Vagina (tissue), 2 donors: ENCODE results near the gene RPS6KA1. TPM values are rescaled to one million over a fixed set of nuclear protein-coding genes. Genes with fewer than 3 reads are reported as not detected.

Experiments used
- DNase-seq, 2 donors: peaks; one replicate each; pipeline ENCODE4 v3.0.0-alpha.2; 2017; ENCODE audit errors: extremely low spot score in 2 of 2
- H3K27ac ChIP-seq: fragments of 200-600 bp; sonication (generic); one replicate; pipeline ENCODE4 v1.5.1; 2019
- H3K27me3 ChIP-seq: fragments of 200-600 bp; sonication (generic); one replicate; pipeline ENCODE4 v1.5.1; 2019
- H3K36me3 ChIP-seq, 2 donors: fragments of 200-600 bp; sonication (generic); one replicate each; pipeline ENCODE4 v1.5.1; 2017 to 2019
- H3K4me1 ChIP-seq: fragments of 200-600 bp; sonication (generic); one replicate; pipeline ENCODE4 v1.5.1; 2019
- H3K4me3 ChIP-seq, 2 donors: fragments of 200-600 bp; sonication (generic); 1 replicate in 1 of 2; 2 replicates in 1 of 2; pipeline ENCODE4 v1.5.1; 2016 to 2019
- H3K9me3 ChIP-seq: fragments of 200-600 bp; sonication (generic); one replicate; pipeline ENCODE4 v1.5.1; 2019
- POLR2A ChIP-seq, 2 donors: fragments of 450-650 bp; IDR thresholded peaks; one replicate each; pipeline ENCODE4 v1.6.1; 2017; ENCODE audit warnings: antibody characterized with exemption in 2 of 2, mild to moderate bottlenecking in 2 of 2, moderate library complexity in 2 of 2
- POLR2AphosphoS5 ChIP-seq, 2 donors: sonication (generic); formaldehyde crosslinking; IDR thresholded peaks; one replicate each; pipeline ENCODE4 v1.9.0; 2017; ENCODE audit warnings: antibody characterized with exemption in 2 of 2, mild to moderate bottlenecking in 2 of 2, low read depth in 1 of 2; ENCODE audit not compliant: insufficient read depth in 1 of 2
- intact Hi-C: fragments of 100-400 bp; cut with DNase I; formaldehyde crosslinking; loops from one replicate; pipeline ENCODE4 v1.15.1; 2023
- total RNA-seq: library from RNA; depleted of rRNA; stranded (reverse); fragments of >200 nt; gene quantifications from one replicate; pipeline ENCODE4 v1.2.3, GENCODE V29; 2016
- TF ChIP-seq, protein P1 (sequence below), 3 experiments: fragments of 450-650 bp in 2 of 3; fragments of 200-600 bp in 1 of 3; sonication (generic) in 1 of 3; IDR thresholded peaks; one replicate each; pipeline ENCODE4 v1.5.1; 2017 to 2019; ENCODE audit warnings: antibody characterized with exemption in 3 of 3, mild to moderate bottlenecking in 2 of 3, moderate library complexity in 2 of 3

The RPS6KA1 gene
- total RNA-seq, 1 donor from 2014 or later: 22.8 TPM

GRCh38 chr1:26544126-26544525 lies 14.6 kb downstream of the RPS6KA1 start:
- no peaks in the 10 kb centered on the region for H3K27me3 ChIP-seq
- no peaks in the 10 kb centered on the region for H3K9me3 ChIP-seq
- no peak overlapping the region for H3K27ac ChIP-seq

GRCh38 chr1:26545969-26546323 lies 16.4 kb downstream of the RPS6KA1 start:
- Histone ChIP-seq H3K27me3 (no peaks in the 10 kb centered on the region), H3K9me3 (no peaks in the 10 kb centered on the region), H3K4me3 (peak overlapping the region in 1 of 2 donors; percentile 28), H3K27ac (no peak overlapping the region), H3K36me3 (no peaks in the 10 kb centered on the region), H3K4me1 (peaks cover 13% of the 10 kb centered on the region)
- intact Hi-C loops: no loop called here
- no peak for DNase-seq
- TF ChIP-seq POLR2AphosphoS5 (IDR thresholded peaks at IDR 0.05; ENCODE audit: insufficient read depth in 1 of 2, low read depth in 1 of 2) (no peak), POLR2A (IDR thresholded peaks at IDR 0.05) (no peak)
- TF ChIP-seq, protein P1, sequence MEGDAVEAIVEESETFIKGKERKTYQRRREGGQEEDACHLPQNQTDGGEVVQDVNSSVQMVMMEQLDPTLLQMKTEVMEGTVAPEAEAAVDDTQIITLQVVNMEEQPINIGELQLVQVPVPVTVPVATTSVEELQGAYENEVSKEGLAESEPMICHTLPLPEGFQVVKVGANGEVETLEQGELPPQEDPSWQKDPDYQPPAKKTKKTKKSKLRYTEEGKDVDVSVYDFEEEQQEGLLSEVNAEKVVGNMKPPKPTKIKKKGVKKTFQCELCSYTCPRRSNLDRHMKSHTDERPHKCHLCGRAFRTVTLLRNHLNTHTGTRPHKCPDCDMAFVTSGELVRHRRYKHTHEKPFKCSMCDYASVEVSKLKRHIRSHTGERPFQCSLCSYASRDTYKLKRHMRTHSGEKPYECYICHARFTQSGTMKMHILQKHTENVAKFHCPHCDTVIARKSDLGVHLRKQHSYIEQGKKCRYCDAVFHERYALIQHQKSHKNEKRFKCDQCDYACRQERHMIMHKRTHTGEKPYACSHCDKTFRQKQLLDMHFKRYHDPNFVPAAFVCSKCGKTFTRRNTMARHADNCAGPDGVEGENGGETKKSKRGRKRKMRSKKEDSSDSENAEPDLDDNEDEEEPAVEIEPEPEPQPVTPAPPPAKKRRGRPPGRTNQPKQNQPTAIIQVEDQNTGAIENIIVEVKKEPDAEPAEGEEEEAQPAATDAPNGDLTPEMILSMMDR (IDR thresholded peaks at IDR 0.05): no peak

More at GRCh38 chr1:26544126-26544525, 14.6 kb downstream of the RPS6KA1 start:
- intact Hi-C loops: no loop called here
- TF ChIP-seq POLR2A (IDR thresholded peaks at IDR 0.05): no peak
- TF ChIP-seq, protein P1 (IDR thresholded peaks at IDR 0.05): no peak
- TF ChIP-seq POLR2AphosphoS5 (IDR thresholded peaks at IDR 0.05; ENCODE audit: insufficient read depth in 1 of 2, low read depth in 1 of 2): no peak
- no peaks in the 10 kb centered on the region for H3K36me3 ChIP-seq
- DNase-seq: no peak
- no peak overlapping the region for H3K4me3 ChIP-seq
- peaks cover 13% of the 10 kb centered on the region for H3K4me1 ChIP-seq

DNA sequence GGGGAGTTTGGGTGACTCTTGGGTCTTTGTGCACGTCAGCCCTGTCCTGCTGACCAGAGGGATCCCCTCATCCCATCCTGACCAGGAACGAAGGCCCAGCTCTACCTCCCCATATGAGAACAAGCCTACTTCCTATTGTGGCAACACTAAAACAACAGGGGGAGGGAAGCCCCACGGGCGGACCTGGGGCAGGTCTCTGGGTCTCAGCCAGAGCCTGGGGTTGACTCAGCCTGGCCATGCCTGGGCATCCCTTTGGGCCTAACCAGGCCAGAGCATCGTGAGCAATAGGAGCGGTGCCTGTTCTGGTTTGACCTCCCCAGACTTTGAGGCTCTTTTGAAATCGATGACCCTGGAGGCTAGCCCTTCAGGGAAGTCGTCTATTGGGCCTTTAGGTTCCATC lies 16.8 kb downstream of the RPS6KA1 start:
- no peak for DNase-seq
- Histone ChIP-seq H3K27me3 (no peaks in the 10 kb centered on the region), H3K4me3 (peak overlapping the region in 1 of 2 donors; percentile 28), H3K4me1 (peaks cover 12% of the 10 kb centered on the region), H3K9me3 (no peaks in the 10 kb centered on the region), H3K36me3 (no peaks in the 10 kb centered on the region), H3K27ac (no peak overlapping the region)
- TF ChIP-seq POLR2AphosphoS5 (IDR thresholded peaks at IDR 0.05; ENCODE audit: insufficient read depth in 1 of 2, low read depth in 1 of 2): no peak
- TF ChIP-seq POLR2A (IDR thresholded peaks at IDR 0.05): no peak
- TF ChIP-seq, protein P1 (IDR thresholded peaks at IDR 0.05): no peak
- intact Hi-C loops: no loop called here

DNA sequence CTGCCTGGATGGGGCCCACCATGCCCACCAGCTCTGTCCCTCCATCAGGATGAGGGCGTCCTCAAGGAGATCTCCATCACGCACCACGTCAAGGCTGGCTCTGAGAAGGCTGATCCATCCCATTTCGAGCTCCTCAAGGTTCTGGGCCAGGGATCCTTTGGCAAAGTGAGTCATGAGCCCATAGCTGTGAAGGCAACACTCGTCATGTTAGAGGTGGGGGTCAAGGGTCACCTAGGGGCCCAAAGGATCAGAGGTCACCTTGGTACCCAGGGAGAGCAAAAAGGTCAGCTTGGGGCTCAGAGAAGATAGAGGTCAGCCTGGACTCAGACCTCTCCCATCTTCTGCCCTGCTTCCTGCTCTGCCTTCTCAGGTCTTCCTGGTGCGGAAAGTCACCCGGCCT lies 17.3 kb downstream of the RPS6KA1 start:
- intact Hi-C loops: no loop called here
- Histone ChIP-seq H3K4me3 (no peak overlapping the region), H3K9me3 (no peaks in the 10 kb centered on the region), H3K27me3 (no peaks in the 10 kb centered on the region), H3K27ac (no peak overlapping the region), H3K4me1 (peaks cover 8% of the 10 kb centered on the region), H3K36me3 (no peaks in the 10 kb centered on the region)
- no peak for DNase-seq
- no peak for TF ChIP-seq POLR2A (IDR thresholded peaks at IDR 0.05)
- TF ChIP-seq, protein P1 (IDR thresholded peaks at IDR 0.05): no peak
- no peak for TF ChIP-seq POLR2AphosphoS5 (IDR thresholded peaks at IDR 0.05; ENCODE audit: insufficient read depth in 1 of 2, low read depth in 1 of 2)

GRCh38 chr1:26548841-26549240 lies 19.3 kb downstream of the RPS6KA1 start:
- Histone ChIP-seq H3K27me3 (no peaks in the 10 kb centered on the region), H3K4me3 (no peak overlapping the region), H3K27ac (no peak overlapping the region), H3K9me3 (no peaks in the 10 kb centered on the region), H3K4me1 (no peaks in the 10 kb centered on the region), H3K36me3 (no peaks in the 10 kb centered on the region)
- intact Hi-C loops: no loop called here
- TF ChIP-seq POLR2A (IDR thresholded peaks at IDR 0.05) (no peak), POLR2AphosphoS5 (IDR thresholded peaks at IDR 0.05; ENCODE audit: insufficient read depth in 1 of 2, low read depth in 1 of 2) (no peak)
- TF ChIP-seq, protein P1 (IDR thresholded peaks at IDR 0.05): no peak
- DNase-seq: no peak
